ENCODE data around the gene AOX1. TPM values are rescaled to one million over a fixed set of nuclear protein-coding genes. Genes with fewer than 3 reads are reported as not detected.
"Not testable (repeated sequence)": the region's sequence is repeated elsewhere in the genome, so short reads cannot be mapped to it uniquely, and the experiment has no call there.

AOX1 gene
- 10 to 100 TPM in 1 of 2 donors, 1 to 10 TPM in 1; 9.2 to 35.6 TPM for total RNA-seq
- polyA plus RNA-seq (ENCODE audit: insufficient read length in 2 of 2) = 1 to 10 TPM; 1.2 to 6.5 TPM
- long read RNA-seq, donor 1 = 0 reads
- long read RNA-seq, donor 2 = 0 reads
- long read RNA-seq, donor 3 = 0 reads
- long read RNA-seq, donor 4 = 0 reads

DNA sequence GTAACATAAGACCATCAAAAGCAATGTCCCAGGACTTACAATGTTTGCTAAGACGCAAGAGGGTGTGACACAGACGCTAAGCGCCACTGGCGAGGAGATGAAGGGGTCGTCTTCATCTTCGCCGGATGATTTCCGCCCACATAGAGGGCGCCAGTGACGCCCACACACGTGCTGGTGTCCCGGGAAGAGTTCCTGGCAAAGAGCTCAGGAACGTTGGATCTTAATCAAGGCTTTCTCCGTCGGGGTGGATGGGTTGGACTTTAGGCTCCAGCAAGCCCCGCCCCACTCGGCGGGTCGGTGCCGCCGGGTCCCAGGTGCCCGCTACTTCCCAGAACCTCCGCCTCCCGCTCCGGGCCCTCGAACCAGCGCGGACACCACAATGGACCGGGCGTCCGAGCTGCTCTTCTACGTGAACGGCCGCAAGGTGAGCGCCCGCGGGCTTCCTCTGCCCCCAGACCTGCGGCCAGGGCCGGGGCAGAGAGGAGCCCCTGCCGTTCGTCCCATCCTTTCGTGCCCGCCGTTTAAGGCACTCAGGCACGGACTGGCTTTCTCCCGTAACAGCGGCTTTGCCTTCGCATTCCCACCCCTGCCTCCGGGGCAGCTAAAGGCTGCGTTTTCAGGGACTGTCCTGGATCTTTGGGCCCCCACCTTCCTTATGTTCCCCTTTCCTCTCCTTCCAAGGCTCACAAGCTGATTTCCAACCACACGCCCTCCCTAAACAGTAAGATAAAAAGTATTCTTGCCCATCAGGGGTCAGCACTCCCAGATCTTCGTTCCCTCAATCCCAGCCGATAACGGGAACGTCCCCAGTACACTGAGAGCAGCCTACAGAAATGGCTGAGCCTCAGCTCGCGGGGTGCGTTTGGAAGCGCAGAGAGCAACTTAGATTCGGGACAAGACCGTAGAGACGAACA, at the start of gene AOX1:
Gene AOX1 (plus strand): TSS at position 285 of the 914 bp plus-strand sequence. CDS start 95 bp downstream, at position 380.
- peak; percentile 15 to 81 (median 26) for DNase-seq (ENCODE audit: low read depth in 4 of 6, low spot score in 6 of 6)
- H3K4me3 ChIP-seq (ENCODE audit: low read depth, low read length) = peak within 1 kb of the TSS; percentile 74
- H3K27me3 ChIP-seq (ENCODE audit: control insufficient read depth, insufficient read depth, low read length) = peaks cover 3% of the 10 kb centered on the region
- H3K4me1 ChIP-seq (ENCODE audit: control insufficient read depth, insufficient read depth, low read length) = peaks cover 8% of the 10 kb centered on the region
- H3K27ac ChIP-seq (ENCODE audit: low read depth, low read length) = peak within 1 kb of the TSS; percentile 58
- under 1% methylated on average over 62 of the region's 62 CpGs for WGBS (ENCODE audit: insufficient coverage)
- no peaks in the 10 kb centered on the region for H3K9me3 ChIP-seq (ENCODE audit: control insufficient read depth, insufficient read depth, low read length)
- H3K36me3 ChIP-seq (ENCODE audit: control insufficient read depth, insufficient read depth, low read length) = no peaks in the 10 kb centered on the region

DNA sequence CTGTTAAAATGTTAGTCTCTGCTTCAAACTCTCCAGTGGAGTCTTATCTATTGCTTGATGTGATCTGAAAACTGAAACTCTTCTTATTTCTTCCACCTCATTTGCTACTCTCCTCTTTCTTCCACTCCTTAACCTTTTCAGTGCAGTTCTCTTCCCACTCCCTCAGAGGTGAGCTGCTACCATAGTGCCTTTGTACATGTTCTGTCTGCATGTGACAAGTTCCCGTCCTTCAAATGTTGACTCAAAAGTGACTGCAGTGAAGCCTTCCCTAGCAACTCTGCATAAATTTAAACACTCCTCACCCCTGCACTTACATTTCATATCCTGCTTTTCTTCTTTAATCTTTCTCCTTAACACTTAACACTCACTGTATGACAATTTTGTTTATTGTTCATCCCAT, 47.7 kb upstream of the AOX1 start:
- Histone ChIP-seq H3K4me3 (ENCODE audit: low read depth, low read length) (no peak overlapping the region), H3K27me3 (ENCODE audit: control insufficient read depth, insufficient read depth, low read length) (no peaks in the 10 kb centered on the region), H3K9me3 (ENCODE audit: control insufficient read depth, insufficient read depth, low read length) (no peaks in the 10 kb centered on the region), H3K27ac (ENCODE audit: low read depth, low read length) (no peak overlapping the region), H3K4me1 (ENCODE audit: control insufficient read depth, insufficient read depth, low read length) (no peaks in the 10 kb centered on the region), H3K36me3 (ENCODE audit: control insufficient read depth, insufficient read depth, low read length) (no peaks in the 10 kb centered on the region)
- WGBS (ENCODE audit: insufficient coverage) = 92% methylated on average over 1 of the region's 1 CpG
- no peak for DNase-seq (ENCODE audit: low read depth in 4 of 6, low spot score in 6 of 6)

DNA sequence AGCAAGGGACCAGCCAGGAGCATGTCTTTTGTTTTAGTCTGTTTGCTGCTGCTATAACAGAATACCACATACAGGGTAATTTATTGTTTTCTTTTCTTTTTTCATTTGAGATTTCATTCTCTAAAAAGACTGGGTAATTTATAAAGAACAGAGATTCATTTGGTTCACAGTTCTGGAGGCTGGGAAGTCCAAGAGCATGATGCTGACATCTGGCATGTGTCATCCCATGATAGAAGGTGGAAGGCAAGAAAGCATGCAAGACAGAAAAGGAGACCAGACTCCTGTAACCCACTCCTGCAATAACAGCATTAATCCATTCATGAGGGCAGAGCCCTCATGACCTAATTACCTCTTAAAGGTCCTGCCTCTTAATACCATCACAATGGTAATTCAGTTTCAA, 45.0 kb upstream of the AOX1 start:
- Histone ChIP-seq H3K4me3 (ENCODE audit: low read depth, low read length) (no peak overlapping the region), H3K36me3 (ENCODE audit: control insufficient read depth, insufficient read depth, low read length) (no peaks in the 10 kb centered on the region), H3K4me1 (ENCODE audit: control insufficient read depth, insufficient read depth, low read length) (no peaks in the 10 kb centered on the region), H3K27me3 (ENCODE audit: control insufficient read depth, insufficient read depth, low read length) (no peaks in the 10 kb centered on the region), H3K27ac (ENCODE audit: low read depth, low read length) (no peak overlapping the region), H3K9me3 (ENCODE audit: control insufficient read depth, insufficient read depth, low read length) (no peaks in the 10 kb centered on the region)
- no peak for DNase-seq (ENCODE audit: low read depth in 4 of 6, low spot score in 6 of 6)

DNA sequence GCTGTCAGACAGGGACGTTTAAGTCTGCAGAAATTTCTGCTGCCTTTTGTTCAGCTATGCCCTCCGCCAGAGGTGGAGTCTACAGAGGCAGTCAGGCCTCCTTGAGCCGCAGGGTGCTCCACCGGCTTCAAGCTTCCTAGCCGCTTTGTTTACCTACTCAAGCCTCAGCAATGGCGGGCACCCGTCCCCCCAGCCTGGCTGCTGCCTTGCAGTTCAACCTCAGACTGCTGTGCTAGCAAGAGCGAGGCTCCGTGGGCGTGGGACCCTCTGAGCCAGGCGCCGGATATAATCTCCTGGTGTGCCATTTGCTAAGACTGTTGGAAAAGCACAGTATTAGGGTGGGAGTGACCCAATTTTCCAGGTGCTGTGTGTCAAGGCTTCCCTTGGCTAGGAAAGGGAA, 19.2 kb upstream of the AOX1 start:
- H3K9me3 ChIP-seq (ENCODE audit: control insufficient read depth, insufficient read depth, low read length); H3K36me3 ChIP-seq (ENCODE audit: control insufficient read depth, insufficient read depth, low read length); H3K4me1 ChIP-seq (ENCODE audit: control insufficient read depth, insufficient read depth, low read length); H3K4me3 ChIP-seq (ENCODE audit: low read depth, low read length); H3K27me3 ChIP-seq (ENCODE audit: control insufficient read depth, insufficient read depth, low read length); H3K27ac ChIP-seq (ENCODE audit: low read depth, low read length); DNase-seq (ENCODE audit: low read depth in 4 of 6, low spot score in 6 of 6): not testable (repeated sequence)
- WGBS (ENCODE audit: insufficient coverage) = 92% methylated on average over 12 of the region's 12 CpGs

DNA sequence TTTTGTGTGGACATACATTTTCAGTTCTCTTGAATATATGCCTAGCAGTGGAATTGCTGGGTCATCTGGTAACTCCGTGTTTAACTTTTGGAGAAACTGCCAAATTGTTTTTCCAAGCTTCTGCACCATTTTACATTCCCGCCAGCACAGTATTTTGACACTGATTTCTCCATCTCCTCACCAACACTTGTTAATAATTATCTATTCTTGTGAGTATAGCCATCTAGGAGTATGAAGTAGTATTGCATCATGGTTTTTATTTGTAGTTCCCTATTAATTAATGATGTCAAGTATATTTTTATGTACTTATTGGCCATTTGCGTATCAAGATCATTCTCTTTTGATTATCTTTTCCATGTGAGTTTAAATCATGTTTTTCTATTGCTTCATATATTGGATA, 17.9 kb upstream of the AOX1 start:
- no peak for DNase-seq (ENCODE audit: low read depth in 4 of 6, low spot score in 6 of 6)
- H3K36me3 ChIP-seq (ENCODE audit: control insufficient read depth, insufficient read depth, low read length) = peaks cover 2% of the 10 kb centered on the region
- H3K27me3 ChIP-seq (ENCODE audit: control insufficient read depth, insufficient read depth, low read length) = no peaks in the 10 kb centered on the region
- no peaks in the 10 kb centered on the region for H3K4me1 ChIP-seq (ENCODE audit: control insufficient read depth, insufficient read depth, low read length)
- WGBS (ENCODE audit: insufficient coverage) = 100% methylated on average over 1 of the region's 3 CpGs
- H3K9me3 ChIP-seq (ENCODE audit: control insufficient read depth, insufficient read depth, low read length) = no peaks in the 10 kb centered on the region
- H3K27ac ChIP-seq (ENCODE audit: low read depth, low read length) = no peak overlapping the region
- no peak overlapping the region for H3K4me3 ChIP-seq (ENCODE audit: low read depth, low read length)

DNA sequence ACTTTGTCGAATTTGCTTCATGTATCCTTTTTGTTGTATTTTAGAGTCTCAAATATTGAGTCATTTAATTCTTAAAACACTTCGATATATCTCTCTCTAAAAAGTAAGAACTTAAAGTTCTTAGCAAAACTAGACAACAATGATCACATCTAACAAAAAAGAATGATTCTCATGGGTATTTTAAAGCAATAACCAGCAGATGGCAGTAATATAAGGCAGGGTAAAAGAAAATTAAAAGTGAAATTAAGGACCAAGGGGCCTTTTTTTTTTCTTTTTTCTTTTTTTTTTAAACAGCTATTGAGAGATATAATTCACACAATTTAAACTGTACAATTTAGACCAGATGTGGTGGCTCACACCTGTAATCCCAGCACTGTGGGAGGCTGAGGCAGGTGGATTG, 9.9 kb upstream of the AOX1 start:
- no peak for DNase-seq (ENCODE audit: low read depth in 4 of 6, low spot score in 6 of 6)
- H3K27ac ChIP-seq (ENCODE audit: low read depth, low read length) = no peak overlapping the region
- H3K27me3 ChIP-seq (ENCODE audit: control insufficient read depth, insufficient read depth, low read length) = no peaks in the 10 kb centered on the region
- WGBS (ENCODE audit: insufficient coverage) = no CpG with 5 or more reads among the region's 2 CpGs
- no peaks in the 10 kb centered on the region for H3K36me3 ChIP-seq (ENCODE audit: control insufficient read depth, insufficient read depth, low read length)
- H3K4me3 ChIP-seq (ENCODE audit: low read depth, low read length) = no peak overlapping the region
- no peaks in the 10 kb centered on the region for H3K9me3 ChIP-seq (ENCODE audit: control insufficient read depth, insufficient read depth, low read length)
- no peaks in the 10 kb centered on the region for H3K4me1 ChIP-seq (ENCODE audit: control insufficient read depth, insufficient read depth, low read length)

DNA sequence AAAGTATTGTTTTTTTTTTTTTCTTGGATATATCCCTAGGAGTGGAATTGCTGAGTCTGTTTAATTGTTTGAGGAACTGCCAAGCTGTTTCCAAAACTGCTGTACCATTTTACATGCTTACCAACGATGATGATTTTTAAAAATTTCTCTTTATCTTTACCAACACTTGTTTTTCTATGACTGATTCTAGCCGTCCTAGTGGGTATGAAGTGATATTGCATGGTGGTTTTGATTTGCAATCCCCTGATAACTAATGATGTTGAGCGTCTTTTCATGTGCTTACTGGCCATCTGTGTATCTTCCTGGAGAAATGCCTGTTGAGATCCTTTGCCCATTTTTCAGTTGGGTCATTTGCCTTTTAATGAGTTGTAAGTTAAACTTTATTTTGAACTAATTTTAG, 8.8 kb upstream of the AOX1 start:
- 88% methylated on average over 1 of the region's 3 CpGs for WGBS (ENCODE audit: insufficient coverage)
- no peaks in the 10 kb centered on the region for H3K27me3 ChIP-seq (ENCODE audit: control insufficient read depth, insufficient read depth, low read length)
- H3K27ac ChIP-seq (ENCODE audit: low read depth, low read length) = no peak overlapping the region
- no peaks in the 10 kb centered on the region for H3K4me1 ChIP-seq (ENCODE audit: control insufficient read depth, insufficient read depth, low read length)
- H3K9me3 ChIP-seq (ENCODE audit: control insufficient read depth, insufficient read depth, low read length) = no peaks in the 10 kb centered on the region
- no peak overlapping the region for H3K4me3 ChIP-seq (ENCODE audit: low read depth, low read length)
- no peaks in the 10 kb centered on the region for H3K36me3 ChIP-seq (ENCODE audit: control insufficient read depth, insufficient read depth, low read length)
- DNase-seq (ENCODE audit: low read depth in 4 of 6, low spot score in 6 of 6) = no peak

DNA sequence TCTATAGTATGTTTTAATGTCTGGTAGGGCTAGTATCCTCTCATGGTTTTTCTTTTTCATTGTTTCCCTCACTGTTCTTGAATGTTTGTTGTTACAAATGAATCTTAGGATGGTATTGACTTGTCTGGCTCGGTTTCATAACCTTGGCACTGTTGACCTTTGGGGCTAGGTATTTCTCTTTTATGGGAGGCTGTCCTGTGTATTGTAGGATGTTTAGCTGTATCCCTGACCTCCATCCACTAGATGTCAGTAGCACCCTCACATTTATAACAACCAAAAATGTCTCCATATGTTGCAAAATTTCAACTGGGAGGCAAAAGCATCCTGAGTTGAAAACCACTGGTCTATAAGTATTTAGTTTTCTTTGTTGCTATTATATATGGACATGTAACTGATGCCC, 7.0 kb upstream of the AOX1 start:
- no peak for DNase-seq (ENCODE audit: low read depth in 4 of 6, low spot score in 6 of 6)
- Histone ChIP-seq H3K9me3 (ENCODE audit: control insufficient read depth, insufficient read depth, low read length) (no peaks in the 10 kb centered on the region), H3K36me3 (ENCODE audit: control insufficient read depth, insufficient read depth, low read length) (no peaks in the 10 kb centered on the region), H3K27ac (ENCODE audit: low read depth, low read length) (no peak overlapping the region), H3K27me3 (ENCODE audit: control insufficient read depth, insufficient read depth, low read length) (no peaks in the 10 kb centered on the region), H3K4me1 (ENCODE audit: control insufficient read depth, insufficient read depth, low read length) (no peaks in the 10 kb centered on the region), H3K4me3 (ENCODE audit: low read depth, low read length) (no peak overlapping the region)
- no CpG with 5 or more reads among the region's 1 CpG for WGBS (ENCODE audit: insufficient coverage)

DNA sequence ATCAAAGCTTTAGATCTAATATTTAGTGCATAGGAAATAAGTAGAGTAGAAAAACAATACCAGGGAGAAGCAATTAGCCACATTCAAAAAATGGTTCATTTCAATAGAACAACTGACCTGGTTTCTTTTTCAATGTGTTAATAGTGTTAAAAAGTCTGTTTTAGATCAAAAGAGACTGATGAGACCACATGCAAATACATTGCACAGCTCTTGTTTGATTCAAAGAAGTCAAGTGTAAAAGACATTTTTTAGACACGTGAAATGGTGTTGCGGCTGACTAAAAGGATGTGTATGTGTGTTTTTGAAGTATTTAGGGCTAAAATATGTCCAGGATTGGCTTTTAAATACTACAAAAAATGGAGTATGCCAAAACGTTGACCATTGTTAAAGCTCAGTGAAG, 1.2 kb upstream of the AOX1 start:
- no peaks in the 10 kb centered on the region for H3K9me3 ChIP-seq (ENCODE audit: control insufficient read depth, insufficient read depth, low read length)
- no peak overlapping the region for H3K27ac ChIP-seq (ENCODE audit: low read depth, low read length)
- H3K27me3 ChIP-seq (ENCODE audit: control insufficient read depth, insufficient read depth, low read length) = peaks cover 3% of the 10 kb centered on the region
- whole genome bisulfite sequencing (ENCODE audit: insufficient coverage) = 100% methylated on average over 2 of the region's 3 CpGs
- no peak for DNase-seq (ENCODE audit: low read depth in 4 of 6, low spot score in 6 of 6)
- H3K36me3 ChIP-seq (ENCODE audit: control insufficient read depth, insufficient read depth, low read length) = no peaks in the 10 kb centered on the region
- peaks cover 8% of the 10 kb centered on the region for H3K4me1 ChIP-seq (ENCODE audit: control insufficient read depth, insufficient read depth, low read length)
- no peak overlapping the region for H3K4me3 ChIP-seq (ENCODE audit: low read depth, low read length)

DNA sequence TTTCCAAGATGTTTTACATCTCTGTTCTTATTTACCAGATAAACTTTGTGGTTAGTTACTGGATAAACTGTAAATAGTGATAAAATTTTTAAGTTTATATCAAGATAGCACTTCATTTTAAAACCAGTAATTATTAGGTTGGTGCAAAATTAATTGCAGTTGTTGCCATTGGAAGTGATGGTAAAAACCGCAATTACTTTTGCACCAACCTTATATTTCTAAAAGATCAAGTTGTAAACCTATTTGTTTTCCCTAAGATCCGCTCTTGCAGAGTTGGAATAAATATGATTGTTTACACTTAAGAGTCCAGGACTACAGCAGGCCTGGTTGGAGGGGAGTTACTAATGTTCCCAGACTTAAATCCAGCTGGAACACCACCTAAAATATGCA, 479 bp upstream of the AOX1 start:
- H3K36me3 ChIP-seq (ENCODE audit: control insufficient read depth, insufficient read depth, low read length) = no peaks in the 10 kb centered on the region
- peaks cover 8% of the 10 kb centered on the region for H3K4me1 ChIP-seq (ENCODE audit: control insufficient read depth, insufficient read depth, low read length)
- WGBS (ENCODE audit: insufficient coverage) = no CpG with 5 or more reads among the region's 2 CpGs
- H3K9me3 ChIP-seq (ENCODE audit: control insufficient read depth, insufficient read depth, low read length) = no peaks in the 10 kb centered on the region
- H3K27ac ChIP-seq (ENCODE audit: low read depth, low read length) = no peak overlapping the region
- no peak for DNase-seq (ENCODE audit: low read depth in 4 of 6, low spot score in 6 of 6)
- peak overlapping the region; percentile 74 for H3K4me3 ChIP-seq (ENCODE audit: low read depth, low read length)
- peaks cover 3% of the 10 kb centered on the region for H3K27me3 ChIP-seq (ENCODE audit: control insufficient read depth, insufficient read depth, low read length)
